GM18873 (cell line): ENCODE results near the gene DMAC2L.
A peak's percentile ranks its signal among the peaks of the same experiment; 100 is the strongest.
"Not testable (repeated sequence)": the region's sequence is repeated elsewhere in the genome, so short reads cannot be mapped to it uniquely, and the experiment has no call there.

ENCODE experiments used
- ATAC-seq: cut with Tn5 transposase; IDR thresholded peaks from one replicate; pipeline ENCODE4 v1.9.1; 2021; ENCODE audit warnings: mild to moderate bottlenecking, moderate library complexity, moderate number of reproducible peaks; ENCODE audit not compliant: unreplicated experiment, low FRiP score

Gene DMAC2L

GRCh38 chr14:50353126-50353525, 41.0 kb downstream of the DMAC2L start:
- ATAC-seq = no peak

- no peak for ATAC-seq
Observed at GRCh38 chr14:50354527-50354926, 42.4 kb downstream of the DMAC2L start.

GRCh38 chr14:50355692-50356091, 43.6 kb downstream of the DMAC2L start:
- ATAC-seq = no peak

- ATAC-seq = not testable (repeated sequence)
Observed at GRCh38 chr14:50356283-50356682, 44.2 kb downstream of the DMAC2L start.

- no peak for ATAC-seq
Observed at GRCh38 chr14:50357124-50357523, 45.0 kb downstream of the DMAC2L start.

GRCh38 chr14:50357753-50358395, 45.8 kb downstream of the DMAC2L start:
- no peak for ATAC-seq

- no peak for ATAC-seq
Observed at GRCh38 chr14:50359631-50360030, 47.5 kb downstream of the DMAC2L start.

GRCh38 chr14:50360093-50360492, 48.0 kb downstream of the DMAC2L start:
- no peak for ATAC-seq

- ATAC-seq = no peak
Observed at GRCh38 chr14:50360851-50361250, 48.7 kb downstream of the DMAC2L start.

GRCh38 chr14:50361473-50362403, 49.6 kb downstream of the DMAC2L start:
- not testable (repeated sequence) for ATAC-seq

GRCh38 chr14:50362764-50363713, 50.9 kb downstream of the DMAC2L start:
- peak; percentile 20 for ATAC-seq

GRCh38 chr14:50363714-50364111, 51.6 kb downstream of the DMAC2L start:
- peak; percentile 98 for ATAC-seq

- ATAC-seq = no peak
Observed at GRCh38 chr14:50364792-50365191, 52.7 kb downstream of the DMAC2L start.

- not testable (repeated sequence) for ATAC-seq
Observed at GRCh38 chr14:50365572-50365971, 53.4 kb downstream of the DMAC2L start.

- ATAC-seq = no peak
Observed at GRCh38 chr14:50366115-50366514, 54.0 kb downstream of the DMAC2L start.

- no peak for ATAC-seq
Observed at GRCh38 chr14:50366589-50366988, 54.5 kb downstream of the DMAC2L start.

GRCh38 chr14:50371546-50371945, 59.4 kb downstream of the DMAC2L start:
- no peak for ATAC-seq

GRCh38 chr14:50373959-50374358, 61.8 kb downstream of the DMAC2L start:
- no peak for ATAC-seq

- no peak for ATAC-seq
Observed at GRCh38 chr14:50375760-50376159, 63.6 kb downstream of the DMAC2L start.
